ENCODE measurements around the gene MAP3K4.

Gene MAP3K4

GRCh38 chr6:161142957-161143296 lies 151.4 kb downstream of the MAP3K4 start:
- TF ChIP-seq CTCF (IDR thresholded peaks at IDR 0.05; ENCODE audit: low read depth, low read length): no peak

GRCh38 chr6:161143663-161144430 lies 152.3 kb downstream of the MAP3K4 start:
- H3K4me3 ChIP-seq (replicated peaks in 1 of 2; ENCODE audit: low read depth in 2 of 2, low read length in 2 of 2): no peak overlapping the region
- no peak for DNase-seq (ENCODE audit: low read depth in 2 of 2)
- no peak for TF ChIP-seq CTCF (IDR thresholded peaks at IDR 0.05; ENCODE audit: low read depth, low read length)

More at GRCh38 chr6:161142957-161143296, 151.4 kb downstream of the MAP3K4 start:
- no peak overlapping the region for H3K4me3 ChIP-seq (replicated peaks in 1 of 2; ENCODE audit: low read depth in 2 of 2, low read length in 2 of 2)
- DNase-seq (ENCODE audit: low read depth in 2 of 2): no peak

- H3K4me3 ChIP-seq (replicated peaks in 1 of 2; ENCODE audit: low read depth in 2 of 2, low read length in 2 of 2): no peak overlapping the region
- DNase-seq (ENCODE audit: low read depth in 2 of 2): no peak
- no peak for TF ChIP-seq CTCF (IDR thresholded peaks at IDR 0.05; ENCODE audit: low read depth, low read length)
Measured at GRCh38 chr6:161150136-161150535, 158.6 kb downstream of the MAP3K4 start.

GRCh38 chr6:161150566-161150965 lies 159.0 kb downstream of the MAP3K4 start:
- H3K4me3 ChIP-seq (replicated peaks in 1 of 2; ENCODE audit: low read depth in 2 of 2, low read length in 2 of 2): no peak overlapping the region
- no peak for TF ChIP-seq CTCF (IDR thresholded peaks at IDR 0.05; ENCODE audit: low read depth, low read length)
- DNase-seq (ENCODE audit: low read depth in 2 of 2): no peak

GRCh38 chr6:161151059-161151645 lies 159.6 kb downstream of the MAP3K4 start:
- no peak overlapping the region for H3K4me3 ChIP-seq (replicated peaks in 1 of 2; ENCODE audit: low read depth in 2 of 2, low read length in 2 of 2)
- no peak for DNase-seq (ENCODE audit: low read depth in 2 of 2)
- no peak for TF ChIP-seq CTCF (IDR thresholded peaks at IDR 0.05; ENCODE audit: low read depth, low read length)

GRCh38 chr6:161151660-161152526 lies 160.3 kb downstream of the MAP3K4 start:
- no peak for DNase-seq (ENCODE audit: low read depth in 2 of 2)
- TF ChIP-seq CTCF (IDR thresholded peaks at IDR 0.05; ENCODE audit: low read depth, low read length): no peak
- no peak overlapping the region for H3K4me3 ChIP-seq (replicated peaks in 1 of 2; ENCODE audit: low read depth in 2 of 2, low read length in 2 of 2)
